GM18858 (cell line): ENCODE data around the gene S100A1.
"Not testable (repeated sequence)": the region's sequence is repeated elsewhere in the genome, so short reads cannot be mapped to it uniquely, and the experiment has no call there.

Source experiments
- ATAC-seq: cut with Tn5 transposase; IDR thresholded peaks from one replicate; pipeline ENCODE4 v1.9.1; 2021; ENCODE audit not compliant: unreplicated experiment

S100A1 gene

DNA sequence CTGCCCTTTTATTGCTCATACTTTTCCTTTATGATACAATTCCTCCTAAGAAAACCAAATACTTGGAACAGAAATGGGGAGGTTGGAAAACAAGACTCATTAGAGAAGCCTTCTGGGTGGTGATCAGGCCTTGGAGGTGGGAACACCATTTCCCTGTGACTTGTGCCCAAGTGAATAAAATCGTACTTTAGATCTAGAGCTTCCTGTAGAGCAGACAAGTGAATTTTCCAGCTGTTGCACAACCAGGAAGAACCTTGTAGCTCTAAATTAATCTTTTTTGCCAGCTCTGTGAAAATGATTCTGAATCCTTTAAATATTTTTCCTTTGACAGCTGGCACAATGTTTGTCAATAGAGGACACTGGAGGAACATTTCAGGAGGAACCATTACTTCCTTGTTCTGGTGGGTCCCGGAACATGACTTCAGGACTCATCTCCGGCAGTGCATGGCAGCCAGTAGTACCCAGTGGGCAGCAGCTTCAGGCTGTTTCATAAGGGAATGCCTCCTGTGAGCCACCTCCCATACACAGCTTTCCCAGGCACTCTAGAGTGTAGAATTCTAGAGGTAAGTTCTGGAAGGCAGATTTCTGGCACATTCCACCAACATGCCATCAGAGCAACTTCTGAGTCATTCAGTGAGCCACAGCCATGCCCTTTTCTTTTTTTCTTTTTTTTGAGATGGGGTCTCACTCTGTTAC is 24.7 kb downstream of the S100A1 start:
- no peak for ATAC-seq

DNA sequence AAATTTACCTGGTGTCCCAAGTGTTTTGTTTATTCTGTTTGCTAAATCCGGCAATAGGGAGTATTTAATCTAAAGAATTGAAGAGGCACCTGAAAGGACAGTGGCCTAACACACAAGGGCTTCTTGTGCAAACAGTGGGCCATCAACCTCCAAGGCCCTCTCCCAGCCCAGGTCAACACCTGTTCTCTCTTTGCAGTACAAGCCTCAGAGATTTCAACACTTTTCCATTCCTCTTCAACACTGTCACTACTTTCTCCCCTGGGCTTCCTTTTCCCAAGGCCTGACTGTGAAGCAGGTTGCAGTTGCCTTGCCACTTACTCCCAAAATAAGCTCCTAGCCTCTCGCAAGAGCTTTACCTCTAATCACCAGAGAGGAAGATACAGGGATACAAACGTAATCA is 27.1 kb downstream of the S100A1 start:
- ATAC-seq = no peak

DNA sequence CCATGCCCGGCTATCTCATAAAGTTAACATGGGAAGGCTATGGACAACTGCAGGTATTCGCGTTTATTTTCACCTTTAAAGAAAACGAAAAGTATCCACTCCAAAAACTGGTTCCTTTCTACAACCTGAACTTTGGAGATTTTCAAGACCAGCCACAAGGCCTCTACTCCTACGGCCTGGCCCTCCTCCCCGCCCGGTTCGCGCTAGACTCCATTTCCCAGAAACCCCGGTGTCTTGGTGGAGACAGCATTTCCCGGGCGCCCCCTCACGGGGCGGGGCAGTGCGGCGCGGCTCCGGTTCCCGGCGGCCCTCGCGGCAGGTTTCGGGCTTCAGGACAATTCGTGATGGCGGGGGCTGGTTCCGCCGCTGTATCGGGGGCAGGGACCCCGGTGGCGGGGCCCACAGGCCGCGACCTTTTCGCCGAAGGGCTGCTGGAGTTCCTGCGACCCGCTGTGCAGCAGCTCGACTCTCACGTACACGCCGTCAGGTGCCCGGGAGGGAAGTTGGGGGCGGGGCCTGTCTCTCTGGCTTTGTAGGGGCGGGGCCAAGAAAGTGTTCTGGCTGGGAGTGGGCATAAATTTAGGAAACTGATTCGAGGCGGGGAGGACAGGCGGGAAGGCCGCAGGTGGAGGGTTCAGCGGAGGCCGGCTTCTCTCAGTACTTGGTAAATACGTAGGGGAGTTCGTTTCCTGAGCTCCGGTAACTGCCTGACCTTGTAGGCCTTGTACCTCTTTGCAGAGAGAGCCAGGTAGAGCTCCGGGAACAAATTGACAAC is 30.4 kb downstream of the S100A1 start, which contains the start of gene SNAPIN:
Gene SNAPIN (plus strand): TSS at position 304 of the 775 bp plus-strand sequence. CDS start 41 bp downstream, at position 345.
- peak; percentile 59 for ATAC-seq

DNA sequence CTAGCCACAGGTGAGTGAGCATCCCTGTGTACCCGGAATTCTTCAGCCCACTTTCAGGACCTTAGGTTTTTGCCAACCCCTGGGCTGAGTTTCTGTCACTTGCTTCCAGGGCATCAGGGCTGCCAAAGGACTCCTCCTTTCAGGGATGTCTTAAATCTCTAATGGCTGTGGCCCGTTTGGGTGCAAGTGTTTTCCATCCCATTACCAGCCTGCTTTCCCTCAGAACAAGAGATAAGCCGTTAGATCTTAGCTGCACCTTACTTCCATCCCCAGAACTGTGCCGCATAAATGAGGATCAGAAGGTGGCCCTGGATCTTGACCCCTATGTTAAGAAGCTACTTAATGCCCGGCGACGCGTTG is 30.9 kb downstream of the S100A1 start:
- ATAC-seq = no peak

DNA sequence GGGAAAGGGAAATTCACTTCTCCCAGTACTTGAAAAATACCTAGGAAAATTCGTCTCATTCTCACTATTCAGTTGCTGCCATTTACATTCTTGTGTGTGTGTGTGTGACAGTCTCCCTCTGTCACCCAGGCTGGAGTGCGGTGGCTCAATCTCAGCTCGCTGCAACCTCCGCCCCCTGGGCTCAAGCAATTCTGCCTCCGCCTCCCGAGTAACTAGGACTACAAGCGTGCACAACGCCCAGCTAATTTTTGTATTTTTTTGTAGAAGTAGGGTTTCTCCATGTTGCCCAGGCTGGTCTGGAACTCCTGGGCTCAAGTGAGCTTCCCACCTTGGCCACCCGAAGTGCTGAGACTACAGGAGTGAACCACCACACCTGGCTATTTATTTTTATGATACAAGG is 31.4 kb downstream of the S100A1 start:
- ATAC-seq = no peak

DNA sequence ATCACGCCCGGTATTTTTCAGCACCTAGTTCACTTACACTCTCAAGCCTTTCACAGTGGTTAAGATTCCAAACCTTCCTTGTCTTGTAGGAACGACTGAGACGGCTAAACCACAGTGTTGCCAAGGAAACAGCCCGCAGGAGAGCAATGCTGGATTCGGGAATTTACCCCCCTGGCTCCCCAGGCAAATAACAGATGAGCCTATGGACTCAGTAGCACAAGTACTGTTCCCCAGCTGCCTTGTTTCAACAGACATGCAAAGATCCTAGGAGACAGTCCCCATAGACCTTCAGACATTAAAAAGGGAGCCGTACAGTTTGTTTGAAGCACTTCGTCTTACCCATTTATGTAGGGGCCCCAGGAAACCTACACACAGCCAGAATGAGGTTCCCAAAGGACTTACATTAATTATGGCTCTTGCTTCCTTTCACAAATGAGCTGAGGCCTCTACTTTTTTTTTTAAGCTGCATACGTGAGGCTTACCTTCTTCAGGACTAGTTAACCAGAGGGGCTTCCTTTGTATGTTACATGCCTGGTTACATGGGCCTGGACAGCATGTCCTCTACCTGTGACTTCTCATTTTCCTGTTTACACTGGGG is 33.0 kb downstream of the S100A1 start:
- ATAC-seq = no peak

DNA sequence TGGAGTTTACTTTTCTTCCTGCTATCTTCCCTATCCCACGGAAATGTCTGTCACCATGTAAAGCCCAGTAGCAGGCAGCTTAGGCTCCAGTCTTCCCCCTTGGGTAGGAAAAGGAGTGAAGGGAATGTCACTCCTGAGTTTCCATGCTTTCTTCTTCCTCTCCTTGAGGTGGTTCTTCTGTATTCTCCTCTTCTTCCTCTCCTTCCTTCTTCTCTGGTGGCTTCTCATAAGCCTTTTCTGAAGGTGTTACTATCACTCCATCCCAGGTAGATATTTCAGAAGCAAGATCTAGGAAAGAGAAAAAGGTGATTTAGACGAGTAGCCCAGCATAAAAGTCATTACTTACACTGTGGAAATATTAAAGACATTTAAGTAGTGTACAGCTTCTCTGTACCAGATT is 34.0 kb downstream of the S100A1 start:
- no peak for ATAC-seq

DNA sequence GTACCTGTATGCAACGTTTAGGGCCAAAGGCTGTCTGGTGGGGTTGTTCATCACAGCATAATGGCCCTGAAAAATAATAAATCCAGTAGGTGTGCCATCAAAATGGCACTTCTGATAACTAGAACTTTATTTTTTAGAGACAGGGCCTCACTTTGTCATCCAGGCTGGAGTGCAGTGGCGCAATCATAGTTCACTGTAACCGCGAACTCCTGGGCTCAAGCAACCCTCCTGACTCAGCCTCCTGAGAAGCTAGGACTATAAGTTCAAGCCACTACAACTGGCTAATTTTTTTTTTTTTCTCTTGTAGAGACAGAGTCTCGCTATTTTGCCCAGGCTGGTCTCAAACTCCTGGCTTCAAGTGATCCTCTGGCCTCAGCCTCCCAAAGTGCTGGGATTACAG is 35.0 kb downstream of the S100A1 start:
- ATAC-seq = no peak

DNA sequence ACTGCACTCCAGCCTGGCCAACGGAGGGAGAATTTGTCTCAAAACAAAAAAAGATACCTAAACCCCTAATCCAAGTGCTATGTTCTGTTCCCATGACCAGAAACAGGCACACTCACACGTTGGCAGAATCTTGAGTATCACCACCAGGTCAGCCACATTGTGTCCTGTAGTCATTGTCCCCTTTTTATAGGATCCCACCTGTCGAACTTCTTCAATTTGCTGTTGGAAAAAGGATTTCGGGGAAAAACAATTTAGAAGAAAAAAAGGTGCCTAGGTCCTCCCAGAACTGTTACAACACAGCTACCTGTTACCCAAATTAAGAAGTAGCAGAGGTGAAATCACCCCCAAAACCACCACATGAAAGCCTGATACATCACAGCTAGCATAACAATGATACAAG is 39.2 kb downstream of the S100A1 start:
- no peak for ATAC-seq

DNA sequence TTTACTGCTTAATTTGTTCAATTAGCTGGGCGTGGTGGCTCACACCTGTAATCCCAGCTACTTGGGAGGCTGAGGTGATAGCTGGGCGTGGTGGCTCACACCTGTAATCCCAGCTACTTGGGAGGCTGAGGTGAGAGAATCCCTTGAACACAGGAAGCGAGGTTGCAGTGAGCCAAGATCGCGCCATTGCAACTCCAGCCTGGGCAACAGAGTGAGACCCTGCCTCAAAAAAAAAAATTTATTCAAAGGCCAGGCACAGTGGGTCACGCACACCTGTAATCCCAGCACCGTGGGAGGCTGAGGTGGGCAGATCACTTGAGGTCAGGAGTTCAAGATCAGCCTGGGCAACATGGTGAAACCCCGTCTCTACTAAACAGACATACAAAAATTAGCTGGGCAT is 40.4 kb downstream of the S100A1 start:
- not testable (repeated sequence) for ATAC-seq

DNA sequence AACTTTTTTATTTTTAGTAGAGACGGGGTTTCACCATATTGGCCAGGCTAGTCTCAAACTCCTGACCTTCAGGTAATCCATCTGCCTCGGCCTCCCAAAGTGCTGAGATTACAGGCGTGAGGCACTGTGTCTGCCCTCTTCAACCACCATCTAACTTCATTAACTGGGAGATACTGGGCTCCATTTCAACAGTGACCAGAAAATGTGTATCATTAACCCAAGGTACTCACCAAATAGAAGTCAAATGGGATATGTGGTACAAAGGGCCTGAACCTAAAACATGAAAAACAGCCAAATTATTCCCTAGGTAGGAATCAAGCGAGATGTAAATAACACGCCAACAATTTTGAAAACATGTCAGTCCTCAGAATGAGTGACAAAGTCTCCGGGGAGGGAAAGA is 41.4 kb downstream of the S100A1 start:
- no peak for ATAC-seq

DNA sequence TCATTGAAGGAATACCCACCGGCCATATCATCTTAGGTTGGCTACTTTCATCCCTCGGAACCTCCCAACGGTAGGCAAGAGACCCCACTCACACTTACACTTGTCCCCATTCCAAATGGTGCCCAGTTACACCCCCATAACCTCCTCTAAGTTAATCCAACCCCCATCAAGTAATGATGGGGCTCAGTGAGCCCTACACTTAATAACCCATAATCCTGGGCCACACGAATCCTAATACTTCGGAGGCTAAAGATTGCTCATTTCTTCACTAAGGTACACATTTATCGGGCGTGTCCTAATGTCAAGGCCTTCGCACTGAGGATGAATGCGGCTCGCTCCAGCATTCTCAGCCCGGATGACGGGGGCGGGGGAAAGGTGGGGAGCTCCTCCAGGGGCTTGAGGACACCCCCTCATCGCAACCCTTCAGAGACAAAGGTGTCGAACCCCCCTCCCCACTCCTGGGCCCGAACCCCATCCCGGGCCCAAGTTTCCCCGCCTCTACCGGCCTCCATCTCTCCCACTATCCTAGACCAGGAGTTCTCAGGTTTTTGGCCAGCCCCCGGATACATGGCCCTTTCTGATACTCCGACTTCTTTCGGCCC is 42.1 kb downstream of the S100A1 start:
- no peak for ATAC-seq

DNA sequence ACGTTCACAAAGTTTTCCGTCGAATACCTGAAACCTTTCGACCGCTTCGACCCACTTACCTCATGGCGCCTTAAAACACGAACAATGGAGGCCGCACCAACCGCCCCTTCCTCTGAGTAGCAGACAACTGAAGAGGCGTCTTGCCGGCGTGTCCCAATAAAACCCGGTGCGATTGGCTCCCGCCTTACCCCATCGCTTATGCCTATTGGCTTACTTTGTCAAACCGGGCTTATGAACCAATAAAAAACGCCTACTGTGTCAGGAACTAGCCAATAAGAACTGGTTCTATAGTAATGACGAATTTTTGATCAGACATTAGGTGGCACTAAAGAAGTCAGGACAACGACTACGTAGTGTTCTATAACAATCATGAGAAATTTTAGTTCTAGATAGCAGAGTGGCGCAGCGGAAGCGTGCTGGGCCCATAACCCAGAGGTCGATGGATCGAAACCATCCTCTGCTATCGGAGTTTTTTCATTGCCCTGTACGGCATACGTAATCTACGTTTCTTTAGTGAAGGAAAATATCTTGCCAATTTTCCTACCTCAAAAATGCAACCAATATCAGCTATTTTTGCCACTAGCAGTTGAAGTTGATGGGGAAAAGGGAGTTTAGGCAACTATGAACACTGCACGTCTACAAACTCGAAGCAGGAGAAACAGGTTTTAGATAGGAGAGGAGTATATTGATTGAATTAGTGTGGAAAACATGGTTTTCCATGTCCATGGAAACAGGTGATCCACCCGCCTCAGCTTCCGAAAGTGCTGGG is 42.8 kb downstream of the S100A1 start, which contains the start of gene ILF2:
Gene ILF2 (minus strand): TSS at position 135 of the 769 bp plus-strand sequence. CDS start 71 bp downstream, at position 64.
- peak; percentile 89 for ATAC-seq

DNA sequence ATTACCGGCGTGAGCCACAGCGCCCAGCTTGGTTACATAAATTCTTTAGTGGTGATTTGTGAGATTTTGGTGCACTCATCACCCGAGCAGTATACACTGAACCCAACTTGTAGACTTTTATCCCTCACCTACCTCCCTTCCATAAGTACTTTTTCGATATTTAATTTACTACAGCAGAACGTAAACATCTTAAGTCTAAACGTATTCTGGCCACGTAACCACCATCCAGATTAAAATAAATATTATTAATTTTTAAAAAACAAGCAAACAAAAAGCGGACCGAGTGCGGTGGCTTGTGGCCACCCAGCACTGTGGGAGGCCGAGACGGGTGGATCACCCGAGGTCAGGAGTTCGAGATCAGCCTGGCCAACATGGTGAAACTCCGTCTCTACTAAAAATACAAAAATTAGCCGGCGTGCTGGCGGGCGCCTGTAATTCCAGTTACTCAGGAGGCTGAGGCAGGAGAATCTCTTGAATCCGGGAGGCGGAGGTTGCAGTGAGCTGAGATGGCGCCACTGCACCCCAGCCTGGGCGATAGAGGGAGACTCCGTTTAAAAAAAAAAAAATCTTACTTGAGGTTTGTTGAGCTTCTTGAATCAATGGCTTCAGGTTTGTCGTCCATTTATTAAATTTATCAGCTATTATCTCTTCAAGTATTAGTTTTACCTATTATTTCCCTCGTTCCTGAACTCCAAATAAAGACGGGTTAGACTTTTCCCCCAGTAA is 43.6 kb downstream of the S100A1 start:
- peak; percentile 11 for ATAC-seq

DNA sequence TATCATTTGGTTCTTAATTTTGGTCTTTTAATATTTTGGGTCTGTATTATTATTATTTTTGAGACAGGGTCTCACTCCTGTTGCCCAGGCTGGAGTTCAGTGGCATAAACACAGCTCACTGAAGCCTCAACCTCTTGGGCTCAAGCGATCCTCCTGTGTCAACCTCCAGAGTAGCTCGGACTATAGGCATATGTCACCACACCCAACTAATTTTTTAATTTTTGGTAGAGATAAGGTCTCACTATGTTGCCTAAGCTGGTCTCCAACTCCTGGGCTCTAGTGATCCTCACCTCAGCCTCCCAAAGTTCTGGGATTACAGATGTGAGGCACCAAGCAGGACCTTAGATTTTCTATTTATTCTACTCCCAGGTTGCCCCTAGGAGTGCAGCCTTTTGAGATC is 45.3 kb downstream of the S100A1 start:
- no peak for ATAC-seq

DNA sequence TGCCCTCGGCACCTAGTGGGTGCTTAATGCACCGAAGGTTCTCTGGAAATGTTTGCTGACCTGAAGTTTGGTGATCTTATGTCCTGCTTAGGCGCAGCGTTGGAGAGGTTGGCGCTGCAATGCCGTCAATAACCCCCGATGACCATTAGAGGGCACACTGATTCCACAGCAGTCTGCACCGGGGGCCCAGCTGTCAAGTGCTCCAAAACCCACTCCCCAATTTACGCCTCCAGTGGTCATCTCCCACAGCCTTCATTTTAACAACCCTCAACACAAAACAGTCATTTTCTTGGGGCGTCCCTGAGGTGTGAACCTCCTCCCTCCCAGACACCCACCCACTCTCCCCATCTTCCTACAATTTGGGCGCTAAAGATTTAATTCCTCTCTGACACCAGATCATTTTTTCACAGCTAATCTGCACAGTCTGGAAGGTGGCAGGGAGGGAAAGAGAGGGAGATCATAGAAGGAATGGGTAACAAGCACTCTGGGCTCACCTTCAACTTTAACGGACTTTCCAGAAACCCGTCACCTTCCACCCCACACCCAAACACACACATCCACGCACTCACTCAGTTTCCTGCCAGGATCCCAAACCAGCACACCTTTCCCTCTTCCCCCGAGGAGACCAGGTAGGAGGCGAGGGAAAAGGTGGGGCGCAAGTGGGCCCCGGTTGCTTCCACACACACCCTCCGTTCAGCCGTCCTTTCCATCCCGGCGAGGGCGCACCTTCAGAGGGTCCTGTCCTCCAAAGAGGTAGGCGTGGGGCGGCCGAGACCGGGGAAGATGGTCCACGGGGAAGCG is 49.7 kb downstream of the S100A1 start:
- no peak for ATAC-seq

DNA sequence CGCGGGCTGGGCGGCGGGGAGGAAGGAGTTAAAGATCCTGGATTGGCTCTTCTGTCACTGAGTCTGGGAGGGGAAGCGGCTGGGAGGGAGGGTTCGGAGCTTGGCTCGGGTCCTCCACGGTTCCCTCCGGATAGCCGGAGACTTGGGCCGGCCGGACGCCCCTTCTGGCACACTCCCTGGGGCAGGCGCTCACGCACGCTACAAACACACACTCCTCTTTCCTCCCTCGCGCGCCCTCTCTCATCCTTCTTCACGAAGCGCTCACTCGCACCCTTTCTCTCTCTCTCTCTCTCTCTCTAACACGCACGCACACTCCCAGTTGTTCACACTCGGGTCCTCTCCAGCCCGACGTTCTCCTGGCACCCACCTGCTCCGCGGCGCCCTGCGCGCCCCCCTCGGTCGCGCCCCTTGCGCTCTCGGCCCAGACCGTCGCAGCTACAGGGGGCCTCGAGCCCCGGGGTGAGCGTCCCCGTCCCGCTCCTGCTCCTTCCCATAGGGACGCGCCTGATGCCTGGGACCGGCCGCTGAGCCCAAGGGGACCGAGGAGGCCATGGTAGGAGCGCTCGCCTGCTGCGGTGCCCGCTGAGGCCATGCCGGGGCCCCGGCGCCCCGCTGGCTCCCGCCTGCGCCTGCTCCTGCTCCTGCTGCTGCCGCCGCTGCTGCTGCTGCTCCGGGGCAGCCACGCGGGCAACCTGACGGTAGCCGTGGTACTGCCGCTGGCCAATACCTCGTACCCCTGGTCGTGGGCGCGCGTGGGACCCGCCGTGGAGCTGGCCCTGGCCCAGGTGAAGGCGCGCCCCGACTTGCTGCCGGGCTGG is 50.5 kb downstream of the S100A1 start, which contains the start of gene NPR1:
Gene NPR1 (plus strand): TSS at position 170 of the 818 bp plus-strand sequence. CDS start 421 bp downstream, at position 591.
- no peak for ATAC-seq

DNA sequence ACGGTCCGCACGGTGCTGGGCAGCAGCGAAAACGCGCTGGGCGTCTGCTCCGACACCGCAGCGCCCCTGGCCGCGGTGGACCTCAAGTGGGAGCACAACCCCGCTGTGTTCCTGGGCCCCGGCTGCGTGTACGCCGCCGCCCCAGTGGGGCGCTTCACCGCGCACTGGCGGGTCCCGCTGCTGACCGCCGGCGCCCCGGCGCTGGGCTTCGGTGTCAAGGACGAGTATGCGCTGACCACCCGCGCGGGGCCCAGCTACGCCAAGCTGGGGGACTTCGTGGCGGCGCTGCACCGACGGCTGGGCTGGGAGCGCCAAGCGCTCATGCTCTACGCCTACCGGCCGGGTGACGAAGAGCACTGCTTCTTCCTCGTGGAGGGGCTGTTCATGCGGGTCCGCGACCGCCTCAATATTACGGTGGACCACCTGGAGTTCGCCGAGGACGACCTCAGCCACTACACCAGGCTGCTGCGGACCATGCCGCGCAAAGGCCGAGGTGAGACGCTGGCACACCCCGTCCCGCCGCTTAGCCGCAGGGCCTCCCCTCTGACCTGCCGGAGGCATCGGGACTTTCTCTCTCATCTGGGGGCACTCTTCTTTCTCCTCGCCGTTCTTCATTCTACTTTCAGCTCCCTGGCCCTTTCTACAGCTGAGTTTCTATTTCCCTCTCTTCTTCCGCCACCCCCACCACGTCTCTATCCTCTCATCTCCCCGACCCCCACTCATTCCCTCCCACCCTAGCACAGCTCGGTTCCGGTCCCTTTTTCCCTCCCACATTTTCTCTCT is 51.3 kb downstream of the S100A1 start:
- ATAC-seq = no peak
